Measurements from ENCODE around the gene LNX1.
"Not testable (repeated sequence)": the region's sequence is repeated elsewhere in the genome, so short reads cannot be mapped to it uniquely, and the experiment has no call there.

LNX1 gene

DNA sequence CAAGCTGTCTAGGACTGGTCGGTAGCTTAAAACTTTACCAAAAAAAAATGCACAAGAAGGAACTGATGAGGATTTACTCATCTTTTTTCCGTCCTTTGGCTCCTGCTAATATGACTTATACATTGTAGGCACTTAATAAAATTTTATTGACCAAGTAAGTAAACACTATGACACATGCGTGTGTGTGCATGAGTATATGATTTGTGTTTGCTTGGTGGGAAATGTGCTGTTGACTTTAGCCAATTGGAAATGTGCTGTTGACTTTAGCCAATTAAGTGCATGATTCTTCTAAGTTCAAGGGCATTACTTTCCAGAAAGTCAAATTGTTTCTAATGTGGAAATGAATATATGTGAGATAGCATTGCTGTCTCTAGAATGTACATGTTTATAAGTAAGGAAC lies 135.5 kb downstream of the LNX1 start:
- no peak for DNase-seq

- DNase-seq: no peak
Measured at GRCh38 chr4:53453385-53453784, 137.9 kb downstream of the LNX1 start.

DNA sequence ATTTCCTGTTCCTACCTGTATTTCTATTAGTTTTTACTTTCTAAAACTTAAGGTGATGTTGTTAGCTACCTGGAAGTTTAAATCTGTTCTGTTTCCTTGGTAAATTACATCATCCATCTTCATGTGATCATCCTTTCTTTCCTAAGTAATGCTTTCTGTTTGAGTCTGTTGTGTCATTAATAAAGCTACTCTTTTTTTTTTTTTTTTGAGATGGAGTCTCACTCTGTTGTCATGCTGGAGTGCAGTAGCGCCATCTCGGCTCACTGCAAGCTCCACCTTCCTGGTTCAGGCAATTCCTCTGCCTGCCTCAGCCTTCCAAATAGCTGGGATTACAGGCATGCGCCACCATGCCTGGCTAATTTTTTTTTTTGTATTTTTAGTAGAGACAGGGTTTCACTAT lies 140.5 kb downstream of the LNX1 start:
- DNase-seq: no peak

GRCh38 chr4:53444954-53445353 lies 146.3 kb downstream of the LNX1 start:
- no peak for DNase-seq

DNA sequence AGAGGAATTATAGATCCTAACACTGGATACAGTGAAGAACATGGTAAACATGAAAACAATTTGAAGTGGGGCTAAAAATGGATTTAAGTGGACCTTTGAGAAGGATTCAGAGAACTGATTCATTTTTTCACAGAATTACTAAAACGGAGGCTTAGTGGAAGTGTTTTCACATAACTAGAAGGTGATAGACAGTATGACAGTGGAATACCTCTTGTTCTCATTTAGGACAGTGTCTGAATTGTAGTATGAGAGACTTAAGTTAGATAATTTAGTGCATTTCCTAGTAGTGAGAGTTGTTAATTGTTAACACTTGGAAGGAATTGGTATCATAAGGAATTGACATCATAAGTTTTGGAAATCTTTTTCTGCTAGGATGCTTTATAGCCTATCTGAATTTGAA lies 149.7 kb downstream of the LNX1 start:
- DNase-seq: no peak

GRCh38 chr4:53436251-53436650 lies 155.0 kb downstream of the LNX1 start:
- no peak for DNase-seq

DNA sequence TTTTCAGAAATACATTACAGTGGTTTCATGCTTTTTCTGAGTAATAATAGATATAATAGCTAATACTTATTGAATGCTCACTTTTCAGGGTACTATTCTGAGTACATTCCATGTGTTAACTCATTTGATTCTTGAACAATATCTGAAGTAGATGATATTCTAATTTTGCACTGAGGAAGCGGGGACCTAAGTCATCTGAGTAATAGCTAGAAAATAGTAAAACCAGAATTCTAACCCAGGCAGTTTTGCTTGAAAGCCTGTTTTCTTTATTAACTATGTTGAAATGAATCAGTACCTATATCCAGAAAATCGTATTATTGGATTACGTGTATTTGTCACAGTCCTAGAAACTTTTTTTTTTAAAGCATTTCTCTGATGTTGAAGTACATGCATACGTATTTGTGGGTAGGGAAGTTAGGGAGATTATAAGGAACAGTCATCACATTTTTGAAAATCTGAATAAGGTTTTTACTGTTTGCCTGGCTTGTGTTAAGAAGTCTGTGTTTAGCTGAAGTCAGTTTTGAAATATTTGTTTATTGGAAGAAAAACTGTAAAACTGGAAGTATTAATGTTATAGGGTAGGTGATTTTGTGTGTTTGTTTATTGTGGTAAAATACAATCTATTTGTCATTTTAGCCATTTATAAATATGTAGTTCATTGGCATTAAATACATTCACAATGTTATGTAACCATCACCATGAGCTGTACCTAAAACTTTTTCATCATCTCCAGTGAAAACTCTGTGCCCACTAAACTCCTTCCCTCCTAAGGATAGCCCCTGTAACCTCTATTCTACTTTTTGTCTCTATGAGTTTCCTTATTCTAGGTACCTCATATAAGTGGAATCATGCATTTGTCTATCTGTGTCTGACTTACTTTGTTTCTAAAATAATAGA lies 158.5 kb downstream of the LNX1 start:
- no peak for DNase-seq

GRCh38 chr4:53431052-53431451 lies 160.2 kb downstream of the LNX1 start:
- DNase-seq: no peak

DNA sequence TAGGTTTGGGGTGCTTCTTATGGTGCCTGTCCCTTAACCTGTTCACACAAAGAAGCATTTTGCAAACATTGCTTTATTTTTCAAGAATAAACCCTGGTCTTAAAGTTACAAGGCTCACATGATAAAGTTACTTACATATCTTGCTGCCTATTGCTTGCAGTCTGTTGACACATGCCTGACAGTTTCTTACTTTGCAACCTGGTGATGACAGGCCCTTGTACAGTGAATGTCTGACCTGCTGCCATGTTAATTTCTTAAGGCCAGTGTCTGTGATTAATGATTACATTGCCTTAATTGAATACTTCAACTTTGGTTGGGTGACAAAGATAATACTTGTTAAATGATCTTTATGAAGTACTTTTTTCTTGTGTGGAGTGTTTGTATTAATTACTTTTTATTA lies 163.9 kb downstream of the LNX1 start:
- DNase-seq: no peak

DNA sequence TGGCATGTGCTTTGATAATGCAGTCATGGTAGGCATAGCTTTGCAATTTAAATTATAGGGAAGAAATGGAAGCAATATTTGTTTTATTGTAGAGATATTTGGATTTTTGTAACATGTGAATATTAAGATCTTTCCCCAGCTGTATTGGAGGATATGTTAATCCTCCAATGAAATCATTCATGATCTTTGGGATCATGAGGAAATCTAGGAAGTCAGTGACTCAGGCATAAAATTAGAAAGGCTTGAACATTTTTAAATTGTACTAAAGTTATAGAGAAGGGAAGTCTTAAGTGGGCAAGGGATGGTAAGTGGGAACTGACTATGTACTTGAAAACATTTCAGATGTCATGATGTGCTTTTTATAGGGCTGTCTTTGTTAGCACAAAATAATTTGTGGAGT lies 167.0 kb downstream of the LNX1 start:
- no peak for DNase-seq

- DNase-seq: no peak
Measured at GRCh38 chr4:53422367-53422766, 168.9 kb downstream of the LNX1 start.

GRCh38 chr4:53421791-53422190 lies 169.5 kb downstream of the LNX1 start:
- DNase-seq: no peak

- DNase-seq: no peak
Measured at GRCh38 chr4:53419208-53419607, 172.1 kb downstream of the LNX1 start.

DNA sequence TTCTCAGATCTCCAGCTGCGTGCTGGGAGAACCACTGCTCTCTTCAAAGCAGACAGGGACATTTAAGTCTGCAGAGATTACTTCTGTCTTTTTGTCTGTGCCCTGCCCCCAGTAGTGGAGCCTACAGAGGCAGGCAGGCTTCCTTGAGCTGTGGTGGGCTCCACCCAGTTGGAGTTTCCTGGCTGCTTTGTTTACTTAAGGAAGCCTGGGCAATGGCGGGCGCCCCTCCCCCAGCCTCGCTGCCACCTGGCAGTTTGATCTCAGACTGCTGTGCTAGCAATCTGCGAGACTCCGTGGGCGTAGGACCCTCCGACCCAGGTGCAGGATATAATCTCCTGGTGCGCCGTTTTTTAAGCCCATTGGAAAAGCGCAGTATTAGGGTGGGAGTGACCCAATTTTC lies 181.8 kb downstream of the LNX1 start:
- not testable (repeated sequence) for DNase-seq

Data from NCI-H82 (cell line).